Upper lobe of right lung (tissue), 1 donor: ENCODE results near the gene SLC8B1. TPM values are rescaled to one million over a fixed set of nuclear protein-coding genes. Genes with fewer than 3 reads are reported as not detected.

Experiments
- ATAC-seq: fragments of 200-7000 bp; cut with Tn5 transposase; one replicate; pipeline ENCODE4 v1.9.1; 2020; ENCODE audit warnings: mild to moderate bottlenecking, moderate library complexity
- DNase-seq: peaks from one replicate; pipeline ENCODE4 v3.0.0-alpha.2; 2020
- H3K27ac ChIP-seq: fragments of 200-600 bp; one replicate; pipeline ENCODE4 v1.8.0; 2022
- H3K27me3 ChIP-seq: fragments of 200-600 bp; one replicate; pipeline ENCODE4 v1.8.0; 2022; ENCODE audit warnings: mild to moderate bottlenecking
- H3K36me3 ChIP-seq: fragments of 200-600 bp; one replicate; pipeline ENCODE4 v1.8.0; 2022
- H3K4me1 ChIP-seq: fragments of 200-600 bp; one replicate; pipeline ENCODE4 v1.8.0; 2022
- H3K4me3 ChIP-seq: fragments of 200-600 bp; one replicate; pipeline ENCODE4 v1.8.0; 2022; ENCODE audit warnings: mild to moderate bottlenecking
- H3K9me3 ChIP-seq: fragments of 200-600 bp; one replicate; pipeline ENCODE4 v1.8.0; 2022
- intact Hi-C: fragments of 100-400 bp; cut with DNase I; formaldehyde crosslinking; loops from one replicate; pipeline ENCODE4 v1.11.0; 2022
- total RNA-seq: library from RNA; stranded (reverse); fragmentation: NEBNext Ultra II Directional; extraction: Animal tissue kit (Norgen Biotek cat#: 25700); gene quantifications from one replicate; pipeline ENCODE4 v1.2.1, GENCODE V29; 2021
- TF ChIP-seq, protein P1 (sequence below): fragments of 200-600 bp; IDR thresholded peaks from one replicate; pipeline ENCODE4 v1.8.0; 2022; ENCODE audit warnings: antibody characterized with exemption
- donor health status: DM: no; HTN: yes; CAD: no; lungs with severe emphysema.

SLC8B1 gene
- total RNA-seq, 1 donor from 2014 or later, result 42.8 TPM

DNA sequence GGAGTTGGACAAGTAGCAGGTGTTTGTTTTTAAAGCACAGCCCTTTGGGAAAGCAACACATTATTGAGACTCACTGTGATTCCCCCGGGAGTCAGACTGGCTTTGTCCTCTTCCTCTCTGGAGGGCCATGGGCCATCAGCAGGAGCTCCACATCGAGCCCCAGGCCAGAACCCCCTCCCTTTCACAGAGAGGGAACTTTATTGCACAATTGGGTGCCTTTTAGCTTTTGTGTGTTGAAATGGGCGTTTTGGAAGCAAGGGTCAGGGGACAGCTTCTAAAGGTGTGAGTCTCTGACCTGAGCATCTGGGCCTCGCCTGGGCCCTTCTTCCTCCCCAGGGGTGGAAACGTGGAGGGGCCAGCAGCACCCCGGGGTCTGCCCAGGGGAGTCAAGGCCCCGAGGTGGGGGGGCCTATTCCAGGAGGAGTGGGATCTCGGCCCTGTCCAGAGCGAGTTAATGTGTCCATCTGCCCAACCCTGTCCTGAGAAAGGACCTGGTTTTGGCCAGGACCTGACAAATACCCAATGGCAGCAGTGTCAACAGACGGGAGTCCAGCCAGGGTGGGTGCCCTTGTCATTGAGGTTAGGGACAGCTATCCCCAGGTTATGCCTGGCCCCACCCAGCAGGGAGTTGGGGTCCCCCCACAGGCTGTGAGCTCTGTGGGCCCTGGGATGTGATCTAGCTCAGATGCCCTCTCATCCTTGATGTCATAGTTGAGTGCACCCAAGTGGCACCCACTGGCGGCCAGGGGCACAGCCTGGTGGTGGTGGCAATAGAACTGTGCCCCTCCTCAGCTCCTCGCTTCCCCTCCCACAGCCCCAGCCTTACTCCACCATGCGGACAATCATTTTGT is 37.1 kb downstream of the SLC8B1 start:
- DNase-seq, result no peak
- no peak for ATAC-seq
- Histone ChIP-seq H3K4me3 (no peak overlapping the region), H3K9me3 (no peaks in the 10 kb centered on the region), H3K27ac (peak overlapping the region; percentile 67), H3K4me1 (peaks cover 15% of the 10 kb centered on the region), H3K36me3 (peaks cover 45% of the 10 kb centered on the region), H3K27me3 (no peaks in the 10 kb centered on the region)
- TF ChIP-seq, protein P1, sequence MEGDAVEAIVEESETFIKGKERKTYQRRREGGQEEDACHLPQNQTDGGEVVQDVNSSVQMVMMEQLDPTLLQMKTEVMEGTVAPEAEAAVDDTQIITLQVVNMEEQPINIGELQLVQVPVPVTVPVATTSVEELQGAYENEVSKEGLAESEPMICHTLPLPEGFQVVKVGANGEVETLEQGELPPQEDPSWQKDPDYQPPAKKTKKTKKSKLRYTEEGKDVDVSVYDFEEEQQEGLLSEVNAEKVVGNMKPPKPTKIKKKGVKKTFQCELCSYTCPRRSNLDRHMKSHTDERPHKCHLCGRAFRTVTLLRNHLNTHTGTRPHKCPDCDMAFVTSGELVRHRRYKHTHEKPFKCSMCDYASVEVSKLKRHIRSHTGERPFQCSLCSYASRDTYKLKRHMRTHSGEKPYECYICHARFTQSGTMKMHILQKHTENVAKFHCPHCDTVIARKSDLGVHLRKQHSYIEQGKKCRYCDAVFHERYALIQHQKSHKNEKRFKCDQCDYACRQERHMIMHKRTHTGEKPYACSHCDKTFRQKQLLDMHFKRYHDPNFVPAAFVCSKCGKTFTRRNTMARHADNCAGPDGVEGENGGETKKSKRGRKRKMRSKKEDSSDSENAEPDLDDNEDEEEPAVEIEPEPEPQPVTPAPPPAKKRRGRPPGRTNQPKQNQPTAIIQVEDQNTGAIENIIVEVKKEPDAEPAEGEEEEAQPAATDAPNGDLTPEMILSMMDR, result no peak
- intact Hi-C loops, result no loop called here

DNA sequence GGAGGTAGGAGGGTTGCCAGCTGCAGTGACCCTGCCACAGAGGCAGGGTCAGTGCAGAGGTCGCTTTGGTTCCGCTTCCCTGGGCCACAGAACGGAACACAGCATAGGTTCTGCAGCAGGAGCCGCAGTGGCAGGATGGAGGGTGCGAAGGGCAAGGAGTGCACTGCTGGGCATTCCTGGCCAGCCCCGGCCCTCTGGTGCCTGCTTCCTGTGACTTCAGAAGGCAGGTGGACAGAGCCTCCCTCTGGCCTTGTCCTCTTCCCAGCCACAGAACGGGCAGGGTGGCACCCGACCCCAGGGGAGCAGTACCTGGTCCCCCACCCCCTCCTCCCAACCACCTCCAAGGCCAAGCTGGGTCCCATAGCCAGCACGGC is 37.7 kb downstream of the SLC8B1 start:
- no peak for ATAC-seq
- H3K27me3 ChIP-seq, result no peaks in the 10 kb centered on the region
- peaks cover 48% of the 10 kb centered on the region for H3K36me3 ChIP-seq
- no peaks in the 10 kb centered on the region for H3K9me3 ChIP-seq
- H3K4me1 ChIP-seq, result peaks cover 15% of the 10 kb centered on the region
- DNase-seq, result no peak
- TF ChIP-seq, protein P1, result no peak
- no peak overlapping the region for H3K27ac ChIP-seq
- intact Hi-C loops, result no loop called here
- H3K4me3 ChIP-seq, result no peak overlapping the region

DNA sequence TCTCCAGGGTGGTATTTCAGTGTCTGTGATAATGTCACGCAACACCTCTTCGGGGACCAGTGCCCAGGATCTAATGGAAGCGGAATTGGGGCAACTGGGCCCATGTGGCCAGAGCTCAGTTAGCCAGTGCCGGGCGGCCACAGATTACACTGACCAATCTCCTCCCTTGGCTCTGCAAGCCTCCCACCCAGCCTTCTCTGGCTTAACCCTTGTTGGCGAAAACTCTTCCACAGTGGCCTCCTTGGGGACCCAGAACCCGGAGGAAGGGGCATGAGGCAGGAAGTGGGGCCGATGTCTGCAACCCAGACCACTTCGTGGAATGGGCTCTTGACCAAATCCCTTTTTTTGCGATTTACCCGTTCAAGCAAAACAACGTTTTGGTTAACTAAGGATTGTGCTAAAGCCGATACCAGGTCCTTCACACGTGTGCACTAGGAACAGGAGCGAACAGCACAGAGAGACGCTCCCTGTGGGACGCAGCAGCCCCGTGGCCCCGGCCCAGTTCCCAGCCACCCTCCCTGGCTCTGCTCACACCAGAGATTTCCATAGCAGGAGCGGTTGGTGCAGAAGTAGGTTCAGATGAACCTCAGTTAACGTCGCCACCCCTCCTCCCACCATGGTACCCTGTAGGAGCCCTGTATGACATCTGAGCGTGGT is 38.2 kb downstream of the SLC8B1 start:
- ATAC-seq (no peak), DNase-seq (no peak)
- Histone ChIP-seq H3K9me3 (no peaks in the 10 kb centered on the region), H3K36me3 (peaks cover 48% of the 10 kb centered on the region), H3K4me1 (peaks cover 15% of the 10 kb centered on the region), H3K27me3 (no peaks in the 10 kb centered on the region), H3K4me3 (no peak overlapping the region), H3K27ac (no peak overlapping the region)
- intact Hi-C loops, result no loop called here
- TF ChIP-seq, protein P1, result no peak

DNA sequence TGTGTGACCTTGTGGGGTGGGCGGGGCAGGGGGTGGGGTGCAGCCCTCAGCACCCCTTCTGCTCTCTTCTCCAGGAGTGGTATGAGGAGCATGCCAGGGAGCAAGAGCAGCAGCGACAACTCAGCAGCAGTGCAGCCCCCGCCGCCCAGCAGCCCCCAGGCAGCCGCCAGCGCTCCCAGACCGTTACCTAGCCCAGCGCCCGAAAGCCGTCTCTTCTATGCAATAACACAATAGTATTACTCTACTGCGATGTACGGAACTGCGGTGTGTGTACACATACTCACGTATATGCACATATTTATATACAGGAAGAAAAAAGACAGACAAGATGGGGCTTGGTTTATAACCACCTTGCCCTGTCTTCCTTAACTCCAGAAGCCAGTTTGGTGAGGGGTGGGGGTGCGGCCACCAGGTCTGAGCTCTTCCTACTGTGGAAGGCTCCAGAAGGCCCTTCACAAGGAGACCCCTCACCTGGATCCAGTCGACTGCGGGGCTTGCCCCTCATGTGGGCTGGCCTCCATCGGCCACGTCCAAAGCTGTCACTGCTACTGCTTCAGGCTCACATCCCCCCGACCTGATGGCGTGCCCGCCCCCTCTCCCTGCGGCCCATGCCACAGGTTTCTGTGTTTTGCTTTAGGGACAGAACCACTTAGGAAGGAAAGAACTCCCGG is 38.9 kb downstream of the SLC8B1 start:
- intact Hi-C loops, result no loop called here
- H3K27ac ChIP-seq, result no peak overlapping the region
- TF ChIP-seq, protein P1, result no peak
- no peaks in the 10 kb centered on the region for H3K9me3 ChIP-seq
- H3K27me3 ChIP-seq, result no peaks in the 10 kb centered on the region
- DNase-seq, result no peak
- H3K36me3 ChIP-seq, result peaks cover 52% of the 10 kb centered on the region
- ATAC-seq, result no peak
- H3K4me3 ChIP-seq, result no peak overlapping the region
- peaks cover 15% of the 10 kb centered on the region for H3K4me1 ChIP-seq

DNA sequence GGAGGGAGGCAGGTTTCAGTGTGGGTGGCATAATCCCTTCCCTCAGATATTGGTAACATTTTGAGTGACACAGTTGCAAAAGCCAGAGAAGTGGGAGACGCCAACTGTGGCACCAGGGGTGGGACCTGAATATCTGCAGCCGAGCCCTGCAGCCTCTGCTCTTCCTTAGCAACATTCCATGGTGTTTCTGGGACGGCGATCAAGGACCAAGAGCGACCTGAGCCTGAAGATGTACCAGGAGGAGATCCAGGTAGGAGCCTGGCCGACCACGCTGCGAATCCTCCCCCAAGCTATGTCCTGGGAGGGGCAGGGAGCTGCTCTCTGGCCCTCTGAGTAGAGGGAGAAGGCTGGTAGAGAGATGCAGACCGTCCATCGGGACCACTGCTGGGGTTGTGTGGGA is 41.8 kb downstream of the SLC8B1 start:
- DNase-seq, result no peak
- H3K27me3 ChIP-seq, result no peaks in the 10 kb centered on the region
- ATAC-seq, result no peak
- TF ChIP-seq, protein P1, result no peak
- no peak overlapping the region for H3K27ac ChIP-seq
- H3K4me3 ChIP-seq, result no peak overlapping the region
- H3K36me3 ChIP-seq, result peaks cover 79% of the 10 kb centered on the region
- H3K4me1 ChIP-seq, result no peaks in the 10 kb centered on the region
- H3K9me3 ChIP-seq, result no peaks in the 10 kb centered on the region
- intact Hi-C loops, result no loop called here
